DMS153 treated with DMSO at 0.1 percent for 48 hours (cell line): Measurements from ENCODE around the gene THAP11.
"Not testable (repeated sequence)": the region's sequence is repeated elsewhere in the genome, so short reads cannot be mapped to it uniquely, and the experiment has no call there.

Experiments
- DNase-seq: peaks from one replicate; lab custom pipeline; 2025; ENCODE audit not compliant: unreplicated experiment; lab: John Stamatoyannopoulos, UW

Gene THAP11

DNA sequence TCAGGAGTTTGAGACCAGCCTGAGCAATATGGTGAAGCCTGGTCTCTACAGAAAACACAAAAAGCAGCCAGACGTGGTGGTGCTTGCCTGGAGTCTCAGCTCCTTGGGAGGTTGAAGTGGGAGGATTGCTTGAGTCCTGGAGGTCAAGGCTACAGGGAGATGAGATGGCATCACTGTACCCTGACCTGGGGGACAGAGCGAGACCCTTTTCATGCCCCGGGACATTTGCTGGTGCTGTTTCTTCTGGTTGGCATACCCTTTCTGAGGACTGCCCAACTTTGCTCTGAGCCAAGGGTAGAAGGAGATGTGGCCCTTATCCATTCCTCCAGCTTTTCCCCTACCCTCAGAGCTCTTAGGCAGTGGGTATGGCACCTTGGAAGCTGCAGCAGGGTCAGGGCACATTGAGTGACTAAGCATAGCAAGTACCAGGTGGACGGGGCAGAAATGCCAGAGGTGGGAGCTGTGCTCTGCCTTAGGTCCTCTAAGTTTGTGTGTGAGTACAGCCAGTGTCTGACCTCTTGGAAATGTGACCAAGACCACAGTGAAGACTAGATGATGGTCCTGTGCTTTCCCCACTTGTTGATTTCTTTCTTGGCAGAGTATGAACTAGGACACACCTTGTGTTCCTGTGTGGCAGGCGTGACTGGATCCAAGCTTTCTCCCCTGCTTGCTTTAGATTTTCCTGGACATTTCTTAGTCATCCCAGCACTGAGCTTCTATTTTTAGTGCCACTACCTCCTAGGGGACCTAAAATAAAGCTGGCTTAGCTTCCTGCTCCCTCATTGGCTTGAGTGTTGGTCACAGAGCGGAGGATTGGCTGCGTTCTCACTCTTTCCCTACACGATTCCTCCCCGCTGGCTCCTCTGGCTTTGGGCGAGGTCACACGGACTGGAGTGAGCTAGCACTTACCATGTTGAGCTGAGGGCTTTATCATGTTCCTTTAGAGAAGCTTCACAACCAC, 20.8 kb downstream of the THAP11 start:
- no peak for DNase-seq

DNA sequence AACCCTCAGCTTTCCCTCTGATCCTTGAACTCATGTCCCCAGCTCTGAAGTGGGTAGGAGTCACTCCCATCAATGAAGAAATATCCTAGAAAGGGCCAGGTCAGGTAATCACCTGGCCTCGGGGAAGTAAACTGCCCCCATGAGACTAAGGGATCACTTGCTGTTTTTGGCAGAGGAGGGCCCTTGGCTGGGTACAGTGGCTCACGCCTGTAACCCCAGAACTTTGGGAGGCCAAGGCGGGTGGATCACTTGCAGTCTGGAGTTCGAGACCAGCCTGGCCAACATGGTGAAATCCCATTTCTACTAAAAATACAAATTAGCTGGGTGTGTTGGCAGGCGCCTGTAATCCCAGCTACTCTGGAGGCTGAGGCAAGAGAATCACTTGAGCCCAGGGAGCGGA, 21.9 kb downstream of the THAP11 start:
- DNase-seq, result not testable (repeated sequence)

DNA sequence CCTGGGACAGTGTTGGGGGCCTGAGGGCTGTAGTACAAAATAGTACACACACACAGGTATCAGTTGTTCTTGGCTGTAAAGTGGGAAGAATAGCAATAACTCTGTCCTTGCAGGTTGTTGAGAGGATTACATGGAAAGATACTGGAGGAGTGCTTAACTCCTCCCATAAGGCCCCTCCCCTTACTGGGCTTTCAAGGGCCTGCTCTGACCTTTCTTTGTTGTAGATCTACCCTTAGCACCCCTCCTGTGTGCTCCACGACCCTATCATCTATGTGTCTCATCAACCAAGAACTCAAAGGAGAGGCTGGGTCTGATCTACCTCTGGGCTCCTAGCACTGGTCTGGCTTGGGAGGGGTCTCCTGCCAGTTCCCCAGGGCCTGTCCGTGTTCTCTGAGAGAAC, 22.5 kb downstream of the THAP11 start:
- DNase-seq, result no peak

DNA sequence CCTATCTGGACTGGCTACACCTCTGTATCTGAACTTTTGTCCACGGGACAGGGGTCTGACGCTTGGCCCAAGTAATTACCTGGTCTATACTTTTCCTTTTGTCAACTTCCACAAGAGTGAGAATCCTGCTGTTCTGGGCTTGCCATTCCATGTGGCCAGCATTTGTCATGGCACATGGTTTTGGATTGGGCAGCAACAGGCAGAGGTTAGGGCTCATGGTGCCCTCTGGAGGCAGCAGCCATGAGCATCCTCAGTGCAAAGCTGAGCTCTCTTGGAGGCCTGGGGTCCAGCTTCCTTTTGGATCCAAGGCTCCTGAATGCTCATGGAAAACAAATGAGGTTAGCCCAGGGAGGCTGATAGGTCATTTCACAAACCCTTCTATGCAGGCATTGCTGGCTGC, 23.2 kb downstream of the THAP11 start:
- no peak for DNase-seq

DNA sequence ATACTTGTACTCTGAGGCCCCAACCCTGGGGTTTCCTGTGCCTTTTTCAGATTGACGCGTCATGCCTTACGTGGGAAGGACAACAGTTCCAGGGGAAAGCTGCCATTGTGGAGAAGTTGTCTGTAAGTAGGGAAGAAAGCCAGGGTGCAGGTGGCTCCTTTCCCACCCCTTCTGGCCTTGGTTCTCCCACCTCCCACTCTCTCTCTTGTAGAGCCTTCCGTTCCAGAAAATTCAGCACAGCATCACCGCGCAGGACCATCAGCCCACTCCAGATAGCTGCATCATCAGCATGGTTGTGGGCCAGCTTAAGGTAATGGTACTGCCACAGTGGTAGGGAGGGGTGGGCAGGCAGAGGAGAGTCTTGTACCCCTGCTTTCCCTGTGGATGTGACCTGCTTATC, 26.2 kb downstream of the THAP11 start:
- DNase-seq, result no peak

GRCh38 chr16:67869653-67870052, 27.5 kb downstream of the THAP11 start:
- no peak for DNase-seq

DNA sequence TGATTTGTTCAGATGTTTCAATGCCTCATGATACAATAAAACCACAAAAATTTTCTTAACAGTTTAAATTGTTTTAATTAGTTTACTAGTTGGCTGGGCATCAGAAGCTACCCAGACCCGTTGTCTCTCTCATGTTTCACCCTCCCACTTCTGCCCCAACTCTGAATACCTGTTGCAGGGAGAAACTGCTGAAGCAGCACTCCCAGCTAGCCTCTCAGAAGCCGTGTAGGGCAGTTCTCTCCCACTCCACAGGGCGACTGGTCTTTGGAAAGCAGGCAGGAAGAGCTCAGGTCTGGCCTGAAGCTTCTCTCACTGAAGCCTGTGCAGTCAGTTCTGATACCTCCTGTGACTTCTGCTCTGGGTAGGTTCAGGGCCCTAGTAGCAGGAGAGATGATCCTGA, 29.1 kb downstream of the THAP11 start:
- DNase-seq, result no peak

- no peak for DNase-seq
Measured at GRCh38 chr16:67872131-67872630, 30.1 kb downstream of the THAP11 start.

DNA sequence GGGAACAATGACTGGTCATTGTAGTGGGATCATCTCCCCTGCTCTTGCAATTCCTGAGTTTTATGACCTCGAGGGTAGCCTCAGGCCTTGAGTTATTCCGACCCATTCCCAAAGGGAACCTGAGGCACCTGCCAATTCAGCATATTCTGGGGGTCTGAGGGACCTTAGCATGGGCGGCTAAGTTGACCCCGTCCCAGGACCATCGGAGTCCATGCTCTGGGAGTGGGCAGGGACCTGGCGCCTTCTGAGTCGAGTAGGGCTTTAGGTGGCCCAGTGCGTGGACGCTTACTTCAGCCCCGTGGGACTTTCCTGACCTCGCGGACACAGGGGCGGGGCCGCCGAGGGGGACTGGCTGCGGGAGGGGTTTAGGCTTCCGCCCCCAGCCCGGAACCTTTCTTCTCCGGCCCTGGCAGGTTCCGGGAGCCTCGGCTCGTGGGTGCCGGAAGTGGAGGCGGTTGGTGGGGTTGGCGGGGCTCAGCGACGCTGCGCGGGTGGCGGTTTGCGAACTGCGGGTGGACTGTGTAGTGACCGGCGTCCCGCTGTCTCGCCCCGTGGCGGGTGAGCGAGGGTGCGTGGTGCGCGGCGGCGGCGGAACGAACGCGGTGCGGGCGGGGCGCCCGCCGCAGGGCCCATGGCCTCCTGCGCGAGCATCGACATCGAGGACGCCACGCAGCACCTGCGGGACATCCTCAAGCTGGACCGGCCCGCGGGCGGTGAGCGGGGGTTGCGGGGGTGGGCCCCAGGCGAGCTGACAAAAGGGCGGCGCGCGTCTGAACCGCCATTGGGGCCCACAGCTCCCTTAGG, 30.7 kb downstream of the THAP11 start, which contains the start of gene EDC4:
Gene EDC4, plus strand, starts transcription at position 422 of the 804 bp plus-strand sequence. Its CDS starts 210 bp downstream, at position 632.
- DNase-seq, result peak; percentile 7

GRCh38 chr16:67873435-67874370, 31.6 kb downstream of the THAP11 start:
- DNase-seq, result no peak

GRCh38 chr16:67874372-67874771, 32.3 kb downstream of the THAP11 start:
- DNase-seq, result no peak

DNA sequence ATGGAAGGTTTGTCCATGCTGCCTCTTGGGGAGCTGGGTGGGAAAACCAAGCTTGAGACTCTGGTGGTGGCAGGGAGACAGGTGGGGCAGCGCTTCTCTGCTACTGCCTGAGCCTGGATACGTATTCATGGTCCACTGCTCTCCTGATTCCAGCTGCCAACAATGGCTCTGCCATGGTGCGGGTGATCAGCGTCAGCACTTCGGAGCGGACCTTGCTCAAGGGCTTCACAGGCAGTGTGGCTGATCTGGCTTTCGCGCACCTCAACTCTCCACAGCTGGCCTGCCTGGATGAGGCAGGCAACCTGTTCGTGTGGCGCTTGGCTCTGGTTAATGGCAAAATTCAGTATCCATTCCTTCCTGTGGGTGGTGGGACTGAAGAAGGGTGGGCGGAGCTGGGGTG, 34.9 kb downstream of the THAP11 start:
- DNase-seq, result no peak

- no peak for DNase-seq
Measured at GRCh38 chr16:67878232-67878631, 36.1 kb downstream of the THAP11 start.

DNA sequence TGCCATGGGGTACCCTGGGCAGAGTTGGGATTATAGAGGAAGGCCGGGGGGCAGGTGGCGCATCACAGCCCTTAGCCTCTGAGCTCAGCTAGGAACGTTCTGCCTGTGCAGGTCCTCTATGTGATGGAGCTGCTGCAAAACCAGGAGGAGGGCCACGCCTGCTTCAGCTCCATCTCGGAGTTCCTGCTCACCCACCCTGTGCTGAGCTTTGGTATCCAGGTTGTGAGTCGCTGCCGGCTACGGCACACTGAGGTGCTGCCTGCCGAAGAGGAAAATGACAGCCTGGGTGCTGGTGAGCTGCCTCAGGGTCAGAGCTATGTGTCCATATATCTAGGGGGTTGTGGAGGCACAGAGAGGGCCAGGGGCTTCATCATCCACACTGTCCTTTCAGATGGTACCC, 36.7 kb downstream of the THAP11 start:
- DNase-seq, result no peak

GRCh38 chr16:67879462-67879861, 37.3 kb downstream of the THAP11 start:
- no peak for DNase-seq

GRCh38 chr16:67879936-67880335, 37.8 kb downstream of the THAP11 start:
- DNase-seq, result no peak

- DNase-seq, result no peak
Measured at GRCh38 chr16:67880584-67880983, 38.5 kb downstream of the THAP11 start.

- no peak for DNase-seq
Measured at GRCh38 chr16:67881621-67882161, 39.6 kb downstream of the THAP11 start.

GRCh38 chr16:67882374-67883145, 40.4 kb downstream of the THAP11 start:
- no peak for DNase-seq
